KMS-11 (cell line): ENCODE data around the gene FBXO41.

Source experiments
- H2AFZ ChIP-seq: fragments of 200-600 bp; sonication (generic); 2 replicates; pipeline ENCODE4 v1.6.1; 2016; ENCODE audit warnings: antibody characterized with exemption, mixed run types, low read depth
- H3K27ac ChIP-seq: fragments of 200-600 bp; sonication (generic); 2 replicates; pipeline ENCODE4 v1.6.1; 2016; ENCODE audit warnings: mild to moderate bottlenecking, mixed run types
- H3K27me3 ChIP-seq: fragments of 200-600 bp; sonication (generic); 2 replicates; pipeline ENCODE4 v1.6.1; 2017; ENCODE audit warnings: mild to moderate bottlenecking, low read depth, mixed run types, moderate library complexity; ENCODE audit not compliant: insufficient read depth
- H3K36me3 ChIP-seq: fragments of 200-600 bp; sonication (generic); 2 replicates; pipeline ENCODE4 v1.6.1; 2017; ENCODE audit warnings: mild to moderate bottlenecking, mixed run types; ENCODE audit not compliant: insufficient read depth
- H3K4me1 ChIP-seq: fragments of 200-600 bp; sonication (generic); 2 replicates; pipeline ENCODE4 v1.6.1; 2016; ENCODE audit warnings: mild to moderate bottlenecking, low read depth, mixed run types; ENCODE audit not compliant: poor library complexity, severe bottlenecking
- H3K4me2 ChIP-seq: fragments of 200-600 bp; sonication (generic); 2 replicates; pipeline ENCODE4 v1.7.0; 2016; ENCODE audit warnings: mild to moderate bottlenecking, mixed run types
- H3K4me3 ChIP-seq: fragments of 200-600 bp; sonication (generic); IDR thresholded peaks from 2 replicates; pipeline ENCODE4 v1.6.1; 2017; ENCODE audit warnings: low read depth, low read length, mixed read lengths; ENCODE audit not compliant: insufficient read depth
- H3K79me2 ChIP-seq: fragments of 200-600 bp; sonication (generic); 2 replicates; pipeline ENCODE4 v1.6.1; 2016; ENCODE audit warnings: low read depth, mixed run types; ENCODE audit not compliant: insufficient read depth
- H3K9ac ChIP-seq: fragments of 200-600 bp; sonication (generic); 2 replicates; pipeline ENCODE4 v1.6.1; 2016; ENCODE audit warnings: mild to moderate bottlenecking, mixed run types
- H4K20me1 ChIP-seq: fragments of 200-600 bp; sonication (generic); 2 replicates; pipeline ENCODE4 v1.6.1; 2016; ENCODE audit warnings: mild to moderate bottlenecking, mixed run types; ENCODE audit not compliant: insufficient read depth
- CTCF ChIP-seq: fragments of 200-600 bp; sonication (generic); conservative IDR thresholded peaks from 2 replicates; pipeline ENCODE4 v1.6.1; 2017; ENCODE audit warnings: low read depth, mild to moderate bottlenecking, antibody characterized with exemption, low read length, moderate library complexity, mixed read lengths

The FBXO41 gene

DNA sequence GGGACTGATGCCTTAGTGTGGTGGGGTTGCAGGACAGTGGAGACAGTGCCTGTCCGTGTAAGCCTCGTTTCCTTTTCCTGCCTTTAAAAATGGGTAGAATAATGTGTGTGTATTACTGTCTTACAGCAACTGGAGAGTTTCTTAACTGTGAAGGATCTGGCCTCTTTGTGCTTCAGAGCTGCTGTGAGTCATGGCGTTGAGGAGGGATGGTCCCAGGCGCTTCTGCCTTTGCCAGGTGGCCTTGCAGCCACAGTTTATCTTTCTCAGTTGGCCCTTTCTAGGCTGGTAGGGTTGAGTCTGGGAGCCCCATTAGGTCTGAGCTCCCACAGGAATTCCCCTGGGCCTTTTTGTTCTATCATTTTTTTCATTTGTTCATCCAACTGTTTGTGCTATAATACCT lies 60.5 kb downstream of the FBXO41 start:
- Histone ChIP-seq H3K4me1 (no peaks in the 10 kb centered on the region), H3K79me2 (no peaks in the 10 kb centered on the region), H3K9ac (no peak overlapping the region), H3K4me2 (no peak overlapping the region), H3K27me3 (no peaks in the 10 kb centered on the region), H2AFZ (no peak overlapping the region), H3K4me3 (no peak overlapping the region), H3K36me3 (no peaks in the 10 kb centered on the region), H3K27ac (no peak overlapping the region), H4K20me1 (no peaks in the 10 kb centered on the region)
- no peak for TF ChIP-seq CTCF

DNA sequence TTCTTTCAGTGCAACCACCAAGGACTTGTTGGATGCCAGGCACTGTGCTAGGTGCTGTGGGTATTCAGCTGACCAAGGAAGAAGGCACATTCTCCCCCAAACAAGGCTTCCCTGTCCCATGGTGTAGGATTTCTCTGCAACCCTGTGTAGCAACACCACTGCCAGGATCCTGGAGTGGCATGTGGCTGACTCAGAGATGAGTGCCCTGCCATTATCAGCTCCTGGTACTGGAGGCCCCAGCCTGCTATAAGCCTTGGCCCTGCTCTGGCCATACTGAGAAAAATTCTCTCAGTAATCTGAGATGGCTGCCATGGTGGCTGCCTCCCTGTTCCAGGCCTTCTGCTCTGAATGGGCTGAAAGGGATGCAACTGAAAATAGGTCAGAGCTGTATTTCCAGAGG lies 66.0 kb downstream of the FBXO41 start:
- no peak overlapping the region for H2AFZ ChIP-seq
- H3K4me3 ChIP-seq = no peak overlapping the region
- no peak overlapping the region for H3K9ac ChIP-seq
- peaks cover 35% of the 10 kb centered on the region; the same call in 1 of the 2 replicates for H3K79me2 ChIP-seq
- H3K4me1 ChIP-seq = peaks cover 17% of the 10 kb centered on the region
- H3K27me3 ChIP-seq = no peaks in the 10 kb centered on the region
- no peak for TF ChIP-seq CTCF
- no peaks in the 10 kb centered on the region for H3K36me3 ChIP-seq
- H3K4me2 ChIP-seq = no peak overlapping the region
- no peaks in the 10 kb centered on the region for H4K20me1 ChIP-seq
- no peak overlapping the region for H3K27ac ChIP-seq

DNA sequence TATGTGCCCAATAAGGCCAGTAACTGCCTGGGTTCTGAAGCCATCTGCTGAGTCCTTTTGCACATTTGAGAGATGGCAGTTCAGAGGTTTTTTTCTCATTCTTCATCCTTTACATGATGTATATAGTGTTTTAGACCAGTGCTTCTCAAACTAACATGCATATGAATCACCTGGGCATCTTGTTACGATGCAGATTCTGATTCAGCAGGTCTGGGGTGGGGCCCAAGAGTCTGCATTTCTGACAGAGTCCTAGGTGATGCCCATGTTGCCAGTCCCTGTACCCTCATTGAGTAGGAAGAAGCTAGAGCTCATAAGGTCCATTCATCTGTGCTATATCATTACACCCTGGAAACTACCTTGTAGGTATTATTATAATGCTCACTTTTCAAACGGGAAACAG lies 66.5 kb downstream of the FBXO41 start:
- Histone ChIP-seq H3K9ac (no peak overlapping the region), H3K4me1 (peaks cover 22% of the 10 kb centered on the region), H3K36me3 (no peaks in the 10 kb centered on the region), H3K4me2 (no peak overlapping the region), H3K4me3 (no peak overlapping the region), H3K79me2 (peaks cover 35% of the 10 kb centered on the region; the same call in 1 of the 2 replicates), H2AFZ (no peak overlapping the region), H3K27me3 (no peaks in the 10 kb centered on the region), H4K20me1 (no peaks in the 10 kb centered on the region), H3K27ac (no peak overlapping the region)
- TF ChIP-seq CTCF = no peak

GRCh38 chr2:73217160-73217559 lies 67.1 kb downstream of the FBXO41 start:
- Histone ChIP-seq H3K79me2 (peaks cover 35% of the 10 kb centered on the region; the same call in 1 of the 2 replicates), H3K27me3 (no peaks in the 10 kb centered on the region), H4K20me1 (no peaks in the 10 kb centered on the region), H3K4me3 (no peak overlapping the region), H3K9ac (no peak overlapping the region), H3K27ac (no peak overlapping the region), H2AFZ (no peak overlapping the region), H3K4me1 (peaks cover 27% of the 10 kb centered on the region), H3K4me2 (no peak overlapping the region), H3K36me3 (no peaks in the 10 kb centered on the region)
- no peak for TF ChIP-seq CTCF

- Histone ChIP-seq H3K4me3 (no peak overlapping the region), H3K9ac (no peak overlapping the region), H3K79me2 (peaks cover 35% of the 10 kb centered on the region; the same call in 1 of the 2 replicates), H4K20me1 (no peaks in the 10 kb centered on the region), H2AFZ (no peak overlapping the region), H3K27me3 (no peaks in the 10 kb centered on the region), H3K4me1 (peaks cover 27% of the 10 kb centered on the region), H3K4me2 (peak overlapping the region; percentile 61), H3K27ac (no peak overlapping the region), H3K36me3 (no peaks in the 10 kb centered on the region)
- TF ChIP-seq CTCF = no peak
These were observed 69.0 kb downstream of the FBXO41 start for GRCh38 chr2:73215254-73215653.
